Mesendoderm (in vitro differentiated cells): ENCODE results near the gene THSD4.
A peak's percentile ranks its signal among the peaks of the same experiment; 100 is the strongest.

Source experiments
- DNase-seq: peaks from one replicate; pipeline ENCODE4 v3.0.0; 2013
- H2AK5ac ChIP-seq: 2 replicates; pipeline ENCODE4 v1.6.1; 2013; ENCODE audit warnings: low read length, inconsistent platforms
- H2BK120ac ChIP-seq: 2 replicates; pipeline ENCODE4 v1.6.1; 2013; ENCODE audit warnings: low read depth, mild to moderate bottlenecking, low read length, moderate library complexity, mixed read lengths
- H2BK15ac ChIP-seq: replicated peaks from 2 replicates; pipeline ENCODE4 v1.6.1; 2013; ENCODE audit warnings: low read depth, mild to moderate bottlenecking, moderate library complexity
- H2BK5ac ChIP-seq: 2 replicates; pipeline ENCODE4 v1.6.1; 2013; ENCODE audit warnings: low read length, inconsistent platforms
- H3K18ac ChIP-seq: 2 replicates; pipeline ENCODE4 v1.6.1; 2013; ENCODE audit warnings: mild to moderate bottlenecking, low read length, mixed read lengths
- H3K23ac ChIP-seq: one replicate; pipeline ENCODE4 v1.6.1; 2013; ENCODE audit warnings: low read length
- H3K27ac ChIP-seq: 2 replicates; pipeline ENCODE4 v1.5.1; 2013; ENCODE audit warnings: low read depth, mild to moderate bottlenecking, inconsistent platforms, low read length, moderate library complexity
- H3K27me3 ChIP-seq: 2 replicates; pipeline ENCODE4 v1.6.1; 2013; ENCODE audit warnings: low read length, control low read depth, mild to moderate bottlenecking, inconsistent platforms; ENCODE audit not compliant: insufficient read depth, poor library complexity
- H3K36me3 ChIP-seq: 2 replicates; pipeline ENCODE4 v1.6.1; 2013; ENCODE audit warnings: low read length, inconsistent platforms; ENCODE audit not compliant: control insufficient read depth, insufficient read depth
- H3K4ac ChIP-seq: one replicate; pipeline ENCODE4 v1.6.1; 2013; ENCODE audit warnings: low read depth, mild to moderate bottlenecking, low read length, moderate library complexity
- H3K4me1 ChIP-seq: 2 replicates; pipeline ENCODE4 v1.6.1; 2013; ENCODE audit warnings: low read depth, low read length, inconsistent platforms; ENCODE audit not compliant: control insufficient read depth
- H3K4me2 ChIP-seq: 2 replicates; pipeline ENCODE4 v1.6.1; 2013; ENCODE audit warnings: low read length
- H3K4me3 ChIP-seq: 2 replicates; pipeline ENCODE4 v1.5.1; 2013; ENCODE audit warnings: mild to moderate bottlenecking, low read length
- H3K56ac ChIP-seq: one replicate; pipeline ENCODE4 v1.6.1; 2013; ENCODE audit warnings: low read length
- H3K79me1 ChIP-seq: 2 replicates; pipeline ENCODE4 v1.6.1; 2013; ENCODE audit warnings: low read length, inconsistent platforms
- H3K79me2 ChIP-seq: 2 replicates; pipeline ENCODE4 v1.6.1; 2013; ENCODE audit warnings: mild to moderate bottlenecking, low read length; ENCODE audit not compliant: control insufficient read depth, insufficient read depth
- H3K9ac ChIP-seq: 2 replicates; pipeline ENCODE4 v1.6.1; 2013; ENCODE audit warnings: low read length, inconsistent platforms
- H4K5ac ChIP-seq: one replicate; pipeline ENCODE4 v1.6.1; 2013; ENCODE audit warnings: low read length
- H4K8ac ChIP-seq: one replicate; pipeline ENCODE4 v1.6.1; 2013; ENCODE audit warnings: low read depth, mild to moderate bottlenecking, control low read depth, low read length, moderate library complexity
- WGBS: extraction: QIAGEN DNeasy Blood & Tissue Kit; methylation state at CpG from one replicate; pipeline ENCODE4 v1.1.7; 2013; ENCODE audit warnings: low lambda C conversion rate, missing lambda C conversion rate; ENCODE audit not compliant: insufficient coverage; ENCODE audit errors: extremely low coverage; 5-methylcytosine and 5-hydroxymethylcytosine counted together

Gene THSD4

GRCh38 chr15:71742964-71743363, 627.7 kb downstream of the THSD4 start:
- H4K8ac ChIP-seq = no peak overlapping the region
- H2AK5ac ChIP-seq = no peak overlapping the region
- no peak overlapping the region for H3K4me3 ChIP-seq
- H2BK15ac ChIP-seq = no peak overlapping the region
- no peaks in the 10 kb centered on the region for H3K79me2 ChIP-seq
- no peak overlapping the region for H2BK5ac ChIP-seq
- no CpG with 5 or more reads among the region's 5 CpGs for WGBS
- no peak overlapping the region for H3K18ac ChIP-seq
- no peak overlapping the region for H3K9ac ChIP-seq
- no peak overlapping the region for H4K5ac ChIP-seq
- no peaks in the 10 kb centered on the region for H3K27me3 ChIP-seq
- H3K4ac ChIP-seq = no peak overlapping the region
- H3K79me1 ChIP-seq = no peaks in the 10 kb centered on the region
- H3K56ac ChIP-seq = no peak overlapping the region
- no peaks in the 10 kb centered on the region for H3K4me1 ChIP-seq
- H3K23ac ChIP-seq = no peak overlapping the region
- no peak overlapping the region for H3K4me2 ChIP-seq
- DNase-seq = no peak
- no peaks in the 10 kb centered on the region for H3K36me3 ChIP-seq
- no peak overlapping the region for H3K27ac ChIP-seq
- no peak overlapping the region for H2BK120ac ChIP-seq

GRCh38 chr15:71743861-71744382, 628.7 kb downstream of the THSD4 start:
- Histone ChIP-seq H2BK15ac (no peak overlapping the region), H3K4ac (no peak overlapping the region), H3K18ac (no peak overlapping the region), H3K23ac (no peak overlapping the region), H3K4me3 (no peak overlapping the region), H4K5ac (no peak overlapping the region), H3K9ac (no peak overlapping the region), H2AK5ac (no peak overlapping the region), H3K27me3 (no peaks in the 10 kb centered on the region), H3K27ac (no peak overlapping the region), H3K36me3 (no peaks in the 10 kb centered on the region), H3K4me1 (no peaks in the 10 kb centered on the region), H3K79me2 (no peaks in the 10 kb centered on the region), H3K79me1 (no peaks in the 10 kb centered on the region), H3K4me2 (no peak overlapping the region), H4K8ac (no peak overlapping the region), H3K56ac (no peak overlapping the region), H2BK120ac (no peak overlapping the region), H2BK5ac (no peak overlapping the region)
- 100% methylated on average over 1 of the region's 6 CpGs for WGBS
- peak; percentile 44 for DNase-seq

DNA sequence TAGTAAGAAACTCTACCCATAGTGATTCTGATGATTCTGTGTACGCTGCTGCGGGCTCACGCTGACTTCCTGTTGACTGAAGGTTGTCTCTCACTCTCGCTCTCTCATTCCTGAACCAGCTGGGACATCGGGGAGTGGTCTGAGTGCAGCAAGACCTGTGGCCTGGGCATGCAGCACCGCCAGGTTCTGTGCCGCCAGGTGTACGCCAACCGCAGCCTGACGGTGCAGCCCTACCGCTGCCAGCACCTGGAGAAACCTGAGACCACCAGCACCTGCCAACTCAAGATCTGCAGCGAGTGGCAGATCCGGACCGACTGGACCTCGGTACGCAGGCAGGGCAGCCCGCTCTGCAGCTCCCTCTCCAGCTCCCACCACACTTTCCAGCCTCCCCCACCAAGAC, 631.4 kb downstream of the THSD4 start:
- no peak overlapping the region for H3K18ac ChIP-seq
- DNase-seq = no peak
- no peak overlapping the region for H3K4me2 ChIP-seq
- no peaks in the 10 kb centered on the region for H3K36me3 ChIP-seq
- no peak overlapping the region for H4K5ac ChIP-seq
- H4K8ac ChIP-seq = no peak overlapping the region
- no peaks in the 10 kb centered on the region for H3K4me1 ChIP-seq
- H3K56ac ChIP-seq = no peak overlapping the region
- no peaks in the 10 kb centered on the region for H3K79me1 ChIP-seq
- H3K4me3 ChIP-seq = no peak overlapping the region
- H3K4ac ChIP-seq = no peak overlapping the region
- H3K27ac ChIP-seq = no peak overlapping the region
- no peak overlapping the region for H2BK120ac ChIP-seq
- no peak overlapping the region for H2BK5ac ChIP-seq
- H2AK5ac ChIP-seq = no peak overlapping the region
- H3K23ac ChIP-seq = no peak overlapping the region
- no peaks in the 10 kb centered on the region for H3K79me2 ChIP-seq
- no peak overlapping the region for H3K9ac ChIP-seq
- no peak overlapping the region for H2BK15ac ChIP-seq
- H3K27me3 ChIP-seq = no peaks in the 10 kb centered on the region
- WGBS = no CpG with 5 or more reads among the region's 17 CpGs

DNA sequence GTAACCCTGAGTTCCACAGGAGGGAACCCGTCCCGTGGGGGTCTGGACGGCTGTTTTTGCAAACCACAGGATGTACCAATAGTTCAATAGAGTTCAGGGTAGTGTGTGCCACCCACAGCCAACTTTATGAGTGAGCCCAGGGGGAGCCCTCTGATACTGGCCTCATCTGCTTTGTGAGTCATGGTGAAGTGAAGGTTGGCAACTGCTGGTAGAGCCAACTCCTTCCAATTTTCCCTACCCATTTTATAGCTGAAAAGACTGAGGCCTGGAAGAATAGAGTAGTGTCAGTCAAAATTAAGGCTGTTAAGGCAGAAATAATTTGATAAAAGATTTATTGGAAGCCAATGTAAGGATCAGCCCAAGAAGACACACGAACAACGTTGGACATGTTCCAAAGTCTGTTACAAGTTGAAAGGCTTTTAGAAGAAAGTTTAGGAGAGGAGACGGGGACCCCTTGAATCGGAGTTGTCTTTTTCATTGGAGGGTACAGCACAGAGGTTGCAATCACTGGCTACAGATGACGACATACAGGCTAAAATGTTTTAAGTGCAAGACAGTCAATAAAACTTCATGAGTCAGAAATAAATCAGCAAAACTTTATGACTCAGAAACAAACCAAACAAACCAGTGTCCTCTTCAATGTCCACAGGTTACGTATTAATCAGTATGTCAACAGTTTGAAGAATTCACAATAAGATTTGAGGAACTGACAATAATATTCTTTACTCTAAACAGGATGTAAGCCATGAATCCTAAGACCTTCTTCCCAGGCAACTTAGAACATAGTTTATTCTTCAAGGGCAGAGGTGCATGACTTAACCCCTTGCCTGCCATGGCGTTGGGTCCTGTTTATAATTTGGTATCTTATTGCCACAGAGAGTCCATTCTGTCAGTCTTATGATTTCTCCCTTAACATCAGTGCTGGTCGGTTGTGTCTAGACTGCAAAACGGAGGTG, 632.1 kb downstream of the THSD4 start:
- DNase-seq = no peak
- no CpG with 5 or more reads among the region's 12 CpGs for WGBS
- Histone ChIP-seq H3K4me2 (no peak overlapping the region), H3K4me3 (no peak overlapping the region), H3K79me2 (no peaks in the 10 kb centered on the region), H3K27me3 (no peaks in the 10 kb centered on the region), H4K5ac (no peak overlapping the region), H3K4ac (no peak overlapping the region), H3K56ac (no peak overlapping the region), H3K79me1 (no peaks in the 10 kb centered on the region), H3K4me1 (no peaks in the 10 kb centered on the region), H3K27ac (no peak overlapping the region), H2BK15ac (no peak overlapping the region), H2BK120ac (no peak overlapping the region), H4K8ac (no peak overlapping the region), H3K36me3 (no peaks in the 10 kb centered on the region), H2BK5ac (no peak overlapping the region), H2AK5ac (no peak overlapping the region), H3K18ac (no peak overlapping the region), H3K9ac (no peak overlapping the region), H3K23ac (no peak overlapping the region)

GRCh38 chr15:71748293-71748718, 633.0 kb downstream of the THSD4 start:
- H4K5ac ChIP-seq = no peak overlapping the region
- no peak overlapping the region for H3K18ac ChIP-seq
- H4K8ac ChIP-seq = no peak overlapping the region
- H2BK5ac ChIP-seq = no peak overlapping the region
- H2BK120ac ChIP-seq = no peak overlapping the region
- H2BK15ac ChIP-seq = no peak overlapping the region
- no peaks in the 10 kb centered on the region for H3K36me3 ChIP-seq
- H3K23ac ChIP-seq = no peak overlapping the region
- no peak overlapping the region for H3K56ac ChIP-seq
- no peaks in the 10 kb centered on the region for H3K79me2 ChIP-seq
- no peak overlapping the region for H3K27ac ChIP-seq
- WGBS = no CpG with 5 or more reads among the region's 16 CpGs
- no peak overlapping the region for H3K4me3 ChIP-seq
- no peaks in the 10 kb centered on the region for H3K79me1 ChIP-seq
- H3K4me2 ChIP-seq = no peak overlapping the region
- H3K4me1 ChIP-seq = no peaks in the 10 kb centered on the region
- H2AK5ac ChIP-seq = no peak overlapping the region
- H3K9ac ChIP-seq = no peak overlapping the region
- H3K4ac ChIP-seq = no peak overlapping the region
- H3K27me3 ChIP-seq = no peaks in the 10 kb centered on the region
- DNase-seq = no peak
